ENCODE data around the gene TBX1.

Gene TBX1

GRCh38 chr22:19816372-19817119, 56.0 kb downstream of the TBX1 start:
- no peak for DNase-seq

All from CD4-positive, alpha-beta T cell treated with Interferon gamma for 1 hour (primary cell).